ENCODE measurements around the gene SLC13A2.
"Not testable (repeated sequence)": the region's sequence is repeated elsewhere in the genome, so short reads cannot be mapped to it uniquely, and the experiment has no call there.

Gene SLC13A2

GRCh38 chr17:28473542-28473941 is at the start of gene SLC13A2:
SLC13A2 (plus strand) TSS chr17:28473644; CDS start chr17:28473713, 69 bp downstream.
- H3K27ac Mint-ChIP-seq: no peak within 1 kb of the TSS
- H3K4me1 Mint-ChIP-seq (ENCODE audit: low read depth): peaks cover 11% of the 10 kb centered on the region
- H3K27me3 Mint-ChIP-seq: no peaks in the 10 kb centered on the region
- no peaks in the 10 kb centered on the region for H3K36me3 Mint-ChIP-seq (ENCODE audit: low read depth)
- no peaks in the 10 kb centered on the region for H3K9me3 Mint-ChIP-seq
- no peak within 1 kb of the TSS for H3K4me3 Mint-ChIP-seq

- H3K4me1 Mint-ChIP-seq (ENCODE audit: low read depth): no peaks in the 10 kb centered on the region
- H3K27me3 Mint-ChIP-seq: peaks cover 10% of the 10 kb centered on the region
- no peak overlapping the region for H3K4me3 Mint-ChIP-seq
- no peaks in the 10 kb centered on the region for H3K36me3 Mint-ChIP-seq (ENCODE audit: low read depth)
- no peak overlapping the region for H3K27ac Mint-ChIP-seq
- H3K9me3 Mint-ChIP-seq: no peaks in the 10 kb centered on the region
These were observed 48.2 kb upstream of the SLC13A2 start for GRCh38 chr17:28425206-28425605.

- no peaks in the 10 kb centered on the region for H3K9me3 Mint-ChIP-seq
- no peak overlapping the region for H3K27ac Mint-ChIP-seq
- H3K4me3 Mint-ChIP-seq: no peak overlapping the region
- H3K4me1 Mint-ChIP-seq (ENCODE audit: low read depth): no peaks in the 10 kb centered on the region
- H3K36me3 Mint-ChIP-seq (ENCODE audit: low read depth): no peaks in the 10 kb centered on the region
- peaks cover 13% of the 10 kb centered on the region for H3K27me3 Mint-ChIP-seq
These were observed 47.3 kb upstream of the SLC13A2 start for GRCh38 chr17:28426081-28426519.

GRCh38 chr17:28427371-28427770 is 46.1 kb upstream of the SLC13A2 start:
- H3K4me1 Mint-ChIP-seq (ENCODE audit: low read depth): no peaks in the 10 kb centered on the region
- H3K4me3 Mint-ChIP-seq: no peak overlapping the region
- H3K27ac Mint-ChIP-seq: no peak overlapping the region
- no peaks in the 10 kb centered on the region for H3K9me3 Mint-ChIP-seq
- H3K36me3 Mint-ChIP-seq (ENCODE audit: low read depth): no peaks in the 10 kb centered on the region
- H3K27me3 Mint-ChIP-seq: peaks cover 22% of the 10 kb centered on the region

GRCh38 chr17:28427982-28428381 is 45.5 kb upstream of the SLC13A2 start:
- H3K27ac Mint-ChIP-seq; H3K36me3 Mint-ChIP-seq (ENCODE audit: low read depth); H3K9me3 Mint-ChIP-seq; H3K4me3 Mint-ChIP-seq; H3K4me1 Mint-ChIP-seq (ENCODE audit: low read depth): not testable (repeated sequence)
- peaks cover 26% of the 10 kb centered on the region for H3K27me3 Mint-ChIP-seq

GRCh38 chr17:28433721-28434120 is 39.7 kb upstream of the SLC13A2 start:
- Mint-ChIP-seq H3K36me3 (ENCODE audit: low read depth) (no peaks in the 10 kb centered on the region), H3K9me3 (no peaks in the 10 kb centered on the region), H3K4me3 (no peak overlapping the region), H3K4me1 (ENCODE audit: low read depth) (no peaks in the 10 kb centered on the region), H3K27ac (no peak overlapping the region), H3K27me3 (peaks cover 26% of the 10 kb centered on the region)

GRCh38 chr17:28434326-28434725 is 39.1 kb upstream of the SLC13A2 start:
- not testable (repeated sequence) for H3K9me3 Mint-ChIP-seq; H3K36me3 Mint-ChIP-seq (ENCODE audit: low read depth); H3K27ac Mint-ChIP-seq; H3K4me3 Mint-ChIP-seq; H3K4me1 Mint-ChIP-seq (ENCODE audit: low read depth)
- peaks cover 26% of the 10 kb centered on the region for H3K27me3 Mint-ChIP-seq

GRCh38 chr17:28443901-28444638 is 29.4 kb upstream of the SLC13A2 start:
- H3K27ac Mint-ChIP-seq: no peak overlapping the region
- no peaks in the 10 kb centered on the region for H3K4me1 Mint-ChIP-seq (ENCODE audit: low read depth)
- no peak overlapping the region for H3K4me3 Mint-ChIP-seq
- peaks cover 16% of the 10 kb centered on the region for H3K27me3 Mint-ChIP-seq
- H3K9me3 Mint-ChIP-seq: no peaks in the 10 kb centered on the region
- no peaks in the 10 kb centered on the region for H3K36me3 Mint-ChIP-seq (ENCODE audit: low read depth)

- no peaks in the 10 kb centered on the region for H3K4me1 Mint-ChIP-seq (ENCODE audit: low read depth)
- H3K36me3 Mint-ChIP-seq (ENCODE audit: low read depth): no peaks in the 10 kb centered on the region
- H3K4me3 Mint-ChIP-seq: no peak overlapping the region
- no peaks in the 10 kb centered on the region for H3K9me3 Mint-ChIP-seq
- peaks cover 13% of the 10 kb centered on the region for H3K27me3 Mint-ChIP-seq
- no peak overlapping the region for H3K27ac Mint-ChIP-seq
These were observed 26.6 kb upstream of the SLC13A2 start for GRCh38 chr17:28446716-28447395.

- Mint-ChIP-seq H3K4me1 (ENCODE audit: low read depth) (no peaks in the 10 kb centered on the region), H3K27me3 (peaks cover 9% of the 10 kb centered on the region), H3K4me3 (no peak overlapping the region), H3K9me3 (no peaks in the 10 kb centered on the region), H3K27ac (no peak overlapping the region), H3K36me3 (ENCODE audit: low read depth) (no peaks in the 10 kb centered on the region)
These were observed 26.1 kb upstream of the SLC13A2 start for GRCh38 chr17:28447396-28447760.

GRCh38 chr17:28449859-28450258 is 23.6 kb upstream of the SLC13A2 start:
- Mint-ChIP-seq H3K27me3 (peaks cover 7% of the 10 kb centered on the region), H3K9me3 (no peaks in the 10 kb centered on the region), H3K4me3 (no peak overlapping the region), H3K36me3 (ENCODE audit: low read depth) (no peaks in the 10 kb centered on the region), H3K27ac (no peak overlapping the region), H3K4me1 (ENCODE audit: low read depth) (no peaks in the 10 kb centered on the region)

- Mint-ChIP-seq H3K27ac (no peak overlapping the region), H3K36me3 (ENCODE audit: low read depth) (no peaks in the 10 kb centered on the region), H3K27me3 (peaks cover 3% of the 10 kb centered on the region), H3K4me1 (ENCODE audit: low read depth) (no peaks in the 10 kb centered on the region), H3K4me3 (no peak overlapping the region), H3K9me3 (no peaks in the 10 kb centered on the region)
These were observed 15.6 kb upstream of the SLC13A2 start for GRCh38 chr17:28457890-28458289.

- not testable (repeated sequence) for H3K27me3 Mint-ChIP-seq; H3K27ac Mint-ChIP-seq; H3K9me3 Mint-ChIP-seq; H3K4me1 Mint-ChIP-seq (ENCODE audit: low read depth); H3K36me3 Mint-ChIP-seq (ENCODE audit: low read depth); H3K4me3 Mint-ChIP-seq
These were observed 14.6 kb upstream of the SLC13A2 start for GRCh38 chr17:28458881-28459280.

- Mint-ChIP-seq H3K4me1 (ENCODE audit: low read depth) (no peaks in the 10 kb centered on the region), H3K4me3 (no peak overlapping the region), H3K36me3 (ENCODE audit: low read depth) (no peaks in the 10 kb centered on the region), H3K27me3 (peaks cover 13% of the 10 kb centered on the region), H3K9me3 (no peaks in the 10 kb centered on the region), H3K27ac (no peak overlapping the region)
These were observed 12.5 kb upstream of the SLC13A2 start for GRCh38 chr17:28460901-28461300.

GRCh38 chr17:28466001-28466400 is 7.4 kb upstream of the SLC13A2 start:
- peaks cover 24% of the 10 kb centered on the region for H3K27me3 Mint-ChIP-seq
- H3K36me3 Mint-ChIP-seq (ENCODE audit: low read depth): no peaks in the 10 kb centered on the region
- no peak overlapping the region for H3K4me3 Mint-ChIP-seq
- H3K9me3 Mint-ChIP-seq: no peaks in the 10 kb centered on the region
- H3K27ac Mint-ChIP-seq: no peak overlapping the region
- peaks cover 17% of the 10 kb centered on the region for H3K4me1 Mint-ChIP-seq (ENCODE audit: low read depth)
